Upper lobe of left lung (tissue), 6 donors: ENCODE measurements around the gene FAM222A. TPM values are rescaled to one million over a fixed set of nuclear protein-coding genes. Genes with fewer than 3 reads are reported as not detected.
A peak's percentile ranks its signal among the peaks of the same experiment; 100 is the strongest.

ENCODE experiments used
- ATAC-seq, 2 donors: fragments of 200-7000 bp; cut with Tn5 transposase; one replicate each; pipeline ENCODE4 v1.9.1; 2022; ENCODE audit warnings: mild to moderate bottlenecking in 2 of 2, moderate library complexity in 2 of 2; ENCODE audit not compliant: low FRiP score in 2 of 2
- DNase-seq, 2 donors: peaks; one replicate each; pipeline ENCODE4 v3.0.0-alpha.2; 2019 to 2020
- H3K27ac ChIP-seq, 4 donors: fragments of 200-600 bp; sonication (generic); one replicate each; pipeline ENCODE4 v1.5.1; 2016 to 2019
- H3K27me3 ChIP-seq, 4 donors: fragments of 200-600 bp; sonication (generic); one replicate each; pipeline ENCODE4 v1.5.1; 2017 to 2019
- H3K36me3 ChIP-seq, 4 donors: fragments of 200-600 bp; sonication (generic); one replicate each; pipeline ENCODE4 v1.5.1; 2016 to 2019
- H3K4me1 ChIP-seq, 4 donors: fragments of 200-600 bp; sonication (generic); one replicate each; pipeline ENCODE4 v1.5.1; 2018 to 2019
- H3K4me3 ChIP-seq, 4 donors: fragments of 200-600 bp; sonication (generic); one replicate each; pipeline ENCODE4 v1.5.1; 2017 to 2019; ENCODE audit warnings: mild to moderate bottlenecking in 2 of 4, moderate library complexity in 1 of 4
- H3K9me3 ChIP-seq, 4 donors: fragments of 200-600 bp; sonication (generic); one replicate each; pipeline ENCODE4 v1.5.1; 2018 to 2019
- CTCF ChIP-seq, 6 experiments: fragments of 450-650 bp in 4 of 6; fragments of 200-600 bp in 2 of 6; sonication (generic) in 2 of 6; IDR thresholded peaks; one replicate each; pipeline ENCODE4 v1.5.1; 2016 to 2019; ENCODE audit warnings: antibody characterized with exemption in 6 of 6
- EP300 ChIP-seq, 4 donors: sonication (generic); formaldehyde crosslinking; IDR thresholded peaks; one replicate each; pipeline ENCODE4 v1.5.1; 2017; ENCODE audit warnings: antibody characterized with exemption in 4 of 4, control low read depth in 2 of 4
- POLR2A ChIP-seq, 4 donors: fragments of 450-650 bp; IDR thresholded peaks; one replicate each; pipeline ENCODE4 v1.5.1; 2016 to 2017; ENCODE audit warnings: antibody characterized with exemption in 4 of 4, mild to moderate bottlenecking in 2 of 4
- POLR2AphosphoS5 ChIP-seq, 2 donors: sonication (generic); formaldehyde crosslinking; IDR thresholded peaks; one replicate each; pipeline ENCODE4 v1.5.1; 2017; ENCODE audit warnings: antibody characterized with exemption in 2 of 2
- WGBS, 2 donors: methylation state at CpG; one replicate each; pipeline ENCODE4 v1.1.5; 2017 to 2018; 5-methylcytosine and 5-hydroxymethylcytosine counted together
- total RNA-seq, 6 donors: library from RNA; depleted of rRNA in 4 of 6; stranded (reverse); fragments of >200 nt in 4 of 6; gene quantifications; one replicate each; pipeline versions ENCODE4 v1.1.0 to v1.2.1, GENCODE V29; 2016 to 2021
- donor health status: DM: no; HTN: no; CAD: no; lungs with moderate emphysema.
- donor health status: DM: no; HTN: yes; CAD: no; lungs with severe emphysema.

Gene FAM222A
- total RNA-seq, 6 donors from 2014 or later: 1.0 to 7.3 (median 3.7) TPM

GRCh38 chr12:109715310-109716091 lies 1.9 kb downstream of the FAM222A start:
- peak overlapping the region in 1 of 4 donors; percentile 46 for H3K27ac ChIP-seq
- peak overlapping the region; percentile 54 to 82 (median 78) for H3K4me3 ChIP-seq
- peaks cover 17 to 64% (median 22%) of the 10 kb centered on the region in 4 donors for H3K4me1 ChIP-seq
- ATAC-seq (no peak), DNase-seq (peak in 1 of 2 donors; percentile 83)
- 70% methylated on average over 18 of the region's 19 CpGs; no CpG with 5 or more reads in 1 of the 2 donors for WGBS, 2 donors
- peaks cover 0 to 23% (median 6%) of the 10 kb centered on the region in 4 donors for H3K27me3 ChIP-seq
- TF ChIP-seq CTCF (IDR thresholded peaks at IDR 0.05) (no peak), POLR2A (IDR thresholded peaks at IDR 0.05) (no peak), EP300 (IDR thresholded peaks at IDR 0.05) (no peak), POLR2AphosphoS5 (IDR thresholded peaks at IDR 0.05) (no peak)
- no peaks in the 10 kb centered on the region for H3K36me3 ChIP-seq
- no peaks in the 10 kb centered on the region for H3K9me3 ChIP-seq

- ATAC-seq (no peak), DNase-seq (no peak)
- no peaks in the 10 kb centered on the region for H3K36me3 ChIP-seq
- TF ChIP-seq EP300 (IDR thresholded peaks at IDR 0.05) (no peak), POLR2A (IDR thresholded peaks at IDR 0.05) (no peak)
- peak overlapping the region in 2 of 4 donors; percentile 3 to 46 for H3K27ac ChIP-seq
- WGBS, 2 donors: 54 to 71% methylated on average over 7 to 9 of the region's 9 CpGs
- H3K4me1 ChIP-seq: peaks cover 17 to 68% (median 26%) of the 10 kb centered on the region in 4 donors
- no peaks in the 10 kb centered on the region for H3K9me3 ChIP-seq
- H3K27me3 ChIP-seq: peaks cover 0 to 20% (median 6%) of the 10 kb centered on the region in 4 donors
- H3K4me3 ChIP-seq: peak overlapping the region in 1 of 4 donors; percentile 79
Measured at GRCh38 chr12:109716092-109716479, 2.5 kb downstream of the FAM222A start.

- Histone ChIP-seq H3K27me3 (peaks cover 0 to 20% (median 5%) of the 10 kb centered on the region in 4 donors), H3K4me1 (peaks cover 17 to 68% (median 26%) of the 10 kb centered on the region in 4 donors), H3K4me3 (peak overlapping the region in 1 of 4 donors; percentile 79), H3K36me3 (no peaks in the 10 kb centered on the region), H3K27ac (peak overlapping the region in 2 of 4 donors; percentile 3 to 42), H3K9me3 (no peaks in the 10 kb centered on the region)
- TF ChIP-seq CTCF (IDR thresholded peaks at IDR 0.05): no peak
- TF ChIP-seq POLR2AphosphoS5 (IDR thresholded peaks at IDR 0.05): no peak
- TF ChIP-seq POLR2A (IDR thresholded peaks at IDR 0.05): no peak
- TF ChIP-seq EP300 (IDR thresholded peaks at IDR 0.05): no peak
- 67 to 71% methylated on average over 19 of the region's 19 CpGs for WGBS, 2 donors
- DNase-seq: no peak
- ATAC-seq: no peak
Measured at GRCh38 chr12:109716512-109717389, 3.1 kb downstream of the FAM222A start.

- 82 to 93% methylated on average over 12 to 18 of the region's 18 CpGs for WGBS, 2 donors
- no peaks in the 10 kb centered on the region for H3K36me3 ChIP-seq
- DNase-seq: no peak
- H3K27ac ChIP-seq: no peak overlapping the region
- H3K4me3 ChIP-seq: no peak overlapping the region
- H3K9me3 ChIP-seq: no peaks in the 10 kb centered on the region
- H3K27me3 ChIP-seq: peaks cover 0 to 11% (median 0%) of the 10 kb centered on the region in 4 donors
- ATAC-seq: no peak
- peaks cover 17 to 63% (median 27%) of the 10 kb centered on the region in 4 donors for H3K4me1 ChIP-seq
- TF ChIP-seq CTCF (IDR thresholded peaks at IDR 0.05) (no peak), POLR2AphosphoS5 (IDR thresholded peaks at IDR 0.05) (no peak), POLR2A (IDR thresholded peaks at IDR 0.05) (no peak), EP300 (IDR thresholded peaks at IDR 0.05) (no peak)
Measured at GRCh38 chr12:109717390-109718357, 4.0 kb downstream of the FAM222A start.
